EH (cell line): ENCODE measurements around the gene FLT3LG.
A peak's percentile ranks its signal among the peaks of the same experiment; 100 is the strongest.

Experiments
- DNase-seq: peaks from one replicate; pipeline ENCODE4 v3.0.0-alpha.2; 2015; ENCODE audit warnings: low read depth

FLT3LG gene

GRCh38 chr19:49489601-49490167 is 15.7 kb downstream of the FLT3LG start:
- no peak for DNase-seq

- DNase-seq = no peak
Measured at GRCh38 chr19:49490287-49491029, 16.4 kb downstream of the FLT3LG start.

- no peak for DNase-seq
Measured at GRCh38 chr19:49491030-49491803, 17.2 kb downstream of the FLT3LG start.

GRCh38 chr19:49491804-49492572 is 18.0 kb downstream of the FLT3LG start:
- DNase-seq = no peak

GRCh38 chr19:49492573-49493405 is 18.8 kb downstream of the FLT3LG start:
- no peak for DNase-seq

- no peak for DNase-seq
Measured at GRCh38 chr19:49496574-49497008, 22.6 kb downstream of the FLT3LG start.

- peak; percentile 71 for DNase-seq
Measured at GRCh38 chr19:49497047-49497788, 23.2 kb downstream of the FLT3LG start.

GRCh38 chr19:49497789-49498103 is 23.7 kb downstream of the FLT3LG start:
- no peak for DNase-seq

GRCh38 chr19:49498475-49498874 is 24.5 kb downstream of the FLT3LG start:
- no peak for DNase-seq

GRCh38 chr19:49499030-49499670 is 25.1 kb downstream of the FLT3LG start:
- DNase-seq = no peak

- peak; percentile 80 for DNase-seq
Measured at GRCh38 chr19:49502866-49503581, 29.0 kb downstream of the FLT3LG start.

GRCh38 chr19:49503582-49503962 is 29.6 kb downstream of the FLT3LG start:
- no peak for DNase-seq

GRCh38 chr19:49506575-49507105 is 32.6 kb downstream of the FLT3LG start:
- DNase-seq = peak; percentile 61

GRCh38 chr19:49507803-49508494 is 33.9 kb downstream of the FLT3LG start:
- no peak for DNase-seq

GRCh38 chr19:49512970-49513745 is 39.1 kb downstream of the FLT3LG start:
- peak; percentile 41 for DNase-seq

- DNase-seq = no peak
Measured at GRCh38 chr19:49513746-49514118, 39.7 kb downstream of the FLT3LG start.

GRCh38 chr19:49514151-49514550 is 40.1 kb downstream of the FLT3LG start:
- no peak for DNase-seq

- DNase-seq = no peak
Measured at GRCh38 chr19:49515767-49516166, 41.8 kb downstream of the FLT3LG start.
